ENCODE results near the gene LARP4B.

GRCh38 chr10:821322-821721, 110.2 kb downstream of the LARP4B start:
- TF ChIP-seq, protein P1, sequence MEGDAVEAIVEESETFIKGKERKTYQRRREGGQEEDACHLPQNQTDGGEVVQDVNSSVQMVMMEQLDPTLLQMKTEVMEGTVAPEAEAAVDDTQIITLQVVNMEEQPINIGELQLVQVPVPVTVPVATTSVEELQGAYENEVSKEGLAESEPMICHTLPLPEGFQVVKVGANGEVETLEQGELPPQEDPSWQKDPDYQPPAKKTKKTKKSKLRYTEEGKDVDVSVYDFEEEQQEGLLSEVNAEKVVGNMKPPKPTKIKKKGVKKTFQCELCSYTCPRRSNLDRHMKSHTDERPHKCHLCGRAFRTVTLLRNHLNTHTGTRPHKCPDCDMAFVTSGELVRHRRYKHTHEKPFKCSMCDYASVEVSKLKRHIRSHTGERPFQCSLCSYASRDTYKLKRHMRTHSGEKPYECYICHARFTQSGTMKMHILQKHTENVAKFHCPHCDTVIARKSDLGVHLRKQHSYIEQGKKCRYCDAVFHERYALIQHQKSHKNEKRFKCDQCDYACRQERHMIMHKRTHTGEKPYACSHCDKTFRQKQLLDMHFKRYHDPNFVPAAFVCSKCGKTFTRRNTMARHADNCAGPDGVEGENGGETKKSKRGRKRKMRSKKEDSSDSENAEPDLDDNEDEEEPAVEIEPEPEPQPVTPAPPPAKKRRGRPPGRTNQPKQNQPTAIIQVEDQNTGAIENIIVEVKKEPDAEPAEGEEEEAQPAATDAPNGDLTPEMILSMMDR (IDR thresholded peaks at IDR 0.05): no peak
- no peak for TF ChIP-seq POLR2A (IDR thresholded peaks at IDR 0.05)
